Measurements from ENCODE around the gene CLIC3.

Gene CLIC3

DNA sequence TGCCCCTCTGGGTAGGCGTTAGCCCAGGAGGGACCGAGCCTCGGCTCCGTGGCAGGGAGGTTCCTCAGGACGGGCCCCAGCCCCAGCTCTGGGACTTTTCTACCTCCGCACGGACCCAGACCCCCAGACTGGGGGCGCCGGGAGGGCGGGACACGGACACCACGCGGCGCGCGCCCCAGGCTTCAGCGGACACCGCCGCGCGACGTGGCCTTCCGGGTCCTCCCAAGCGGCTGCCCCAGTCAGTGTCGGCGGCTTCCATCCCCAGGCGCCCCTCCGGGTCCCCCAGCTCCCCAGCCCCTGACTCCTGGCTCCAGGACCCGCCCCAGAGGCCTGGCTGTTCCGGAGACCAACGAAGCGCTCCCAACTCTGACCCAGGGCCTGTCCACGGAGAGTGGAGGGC is 10.5 kb downstream of the CLIC3 start:
- TF ChIP-seq EZH2 (IDR thresholded peaks at IDR 0.05; ENCODE audit: borderline replicate concordance, low read length) = no peak
- no peak for TF ChIP-seq CTCF (IDR thresholded peaks at IDR 0.05; ENCODE audit: low read length)
- H3F3A ChIP-seq (ENCODE audit: insufficient read depth, low read length) = no peaks in the 10 kb centered on the region
- no peaks in the 10 kb centered on the region for H3K36me3 ChIP-seq (ENCODE audit: insufficient read depth, low read length)
- no peak overlapping the region for H2AFZ ChIP-seq (ENCODE audit: low read length)
- no peak overlapping the region for H3K4me3 ChIP-seq (ENCODE audit: low read depth, low read length, poor library complexity, severe bottlenecking)
- H3K9me3 ChIP-seq (ENCODE audit: low read length) = no peaks in the 10 kb centered on the region
- no peaks in the 10 kb centered on the region for H3K4me1 ChIP-seq (ENCODE audit: insufficient read depth, low read length, severe bottlenecking)
- no peak overlapping the region for H3K9ac ChIP-seq (ENCODE audit: low read length)
- H3K27ac ChIP-seq (ENCODE audit: low read depth, low read length, poor library complexity, severe bottlenecking) = no peak overlapping the region
- H3K9me2 ChIP-seq (ENCODE audit: low read depth, low read length) = no peaks in the 10 kb centered on the region
- H4K20me1 ChIP-seq (ENCODE audit: insufficient read depth, low read length) = no peaks in the 10 kb centered on the region
- H3K79me2 ChIP-seq (ENCODE audit: insufficient read depth, low read length) = no peaks in the 10 kb centered on the region
- H3K27me3 ChIP-seq (ENCODE audit: insufficient read depth, low read length) = peaks cover 19% of the 10 kb centered on the region
- no peak overlapping the region for H3K4me2 ChIP-seq (ENCODE audit: low read length)

- H3K9me3 ChIP-seq (ENCODE audit: low read length) = no peaks in the 10 kb centered on the region
- H3K36me3 ChIP-seq (ENCODE audit: insufficient read depth, low read length) = no peaks in the 10 kb centered on the region
- H4K20me1 ChIP-seq (ENCODE audit: insufficient read depth, low read length) = no peaks in the 10 kb centered on the region
- H3F3A ChIP-seq (ENCODE audit: insufficient read depth, low read length) = no peaks in the 10 kb centered on the region
- no peaks in the 10 kb centered on the region for H3K79me2 ChIP-seq (ENCODE audit: insufficient read depth, low read length)
- H3K4me1 ChIP-seq (ENCODE audit: insufficient read depth, low read length, severe bottlenecking) = no peaks in the 10 kb centered on the region
- H3K27ac ChIP-seq (ENCODE audit: low read depth, low read length, poor library complexity, severe bottlenecking) = no peak overlapping the region
- H3K9me2 ChIP-seq (ENCODE audit: low read depth, low read length) = no peaks in the 10 kb centered on the region
- peaks cover 21% of the 10 kb centered on the region for H3K27me3 ChIP-seq (ENCODE audit: insufficient read depth, low read length)
- no peak overlapping the region for H3K9ac ChIP-seq (ENCODE audit: low read length)
- no peak overlapping the region for H3K4me3 ChIP-seq (ENCODE audit: low read depth, low read length, poor library complexity, severe bottlenecking)
- no peak overlapping the region for H2AFZ ChIP-seq (ENCODE audit: low read length)
- TF ChIP-seq CTCF (IDR thresholded peaks at IDR 0.05; ENCODE audit: low read length) (no peak), EZH2 (IDR thresholded peaks at IDR 0.05; ENCODE audit: borderline replicate concordance, low read length) (no peak)
- H3K4me2 ChIP-seq (ENCODE audit: low read length) = no peak overlapping the region
Observed at GRCh38 chr9:136985027-136985602, 11.3 kb downstream of the CLIC3 start.

GRCh38 chr9:136984464-136985026 is 11.8 kb downstream of the CLIC3 start:
- no peaks in the 10 kb centered on the region for H4K20me1 ChIP-seq (ENCODE audit: insufficient read depth, low read length)
- no peaks in the 10 kb centered on the region for H3K36me3 ChIP-seq (ENCODE audit: insufficient read depth, low read length)
- H2AFZ ChIP-seq (ENCODE audit: low read length) = no peak overlapping the region
- no peak overlapping the region for H3K4me3 ChIP-seq (ENCODE audit: low read depth, low read length, poor library complexity, severe bottlenecking)
- H3K27ac ChIP-seq (ENCODE audit: low read depth, low read length, poor library complexity, severe bottlenecking) = no peak overlapping the region
- no peaks in the 10 kb centered on the region for H3K79me2 ChIP-seq (ENCODE audit: insufficient read depth, low read length)
- no peak overlapping the region for H3K9ac ChIP-seq (ENCODE audit: low read length)
- H3K9me3 ChIP-seq (ENCODE audit: low read length) = no peaks in the 10 kb centered on the region
- H3F3A ChIP-seq (ENCODE audit: insufficient read depth, low read length) = no peaks in the 10 kb centered on the region
- H3K4me1 ChIP-seq (ENCODE audit: insufficient read depth, low read length, severe bottlenecking) = no peaks in the 10 kb centered on the region
- no peaks in the 10 kb centered on the region for H3K9me2 ChIP-seq (ENCODE audit: low read depth, low read length)
- TF ChIP-seq CTCF (IDR thresholded peaks at IDR 0.05; ENCODE audit: low read length) = no peak
- no peak for TF ChIP-seq EZH2 (IDR thresholded peaks at IDR 0.05; ENCODE audit: borderline replicate concordance, low read length)
- H3K27me3 ChIP-seq (ENCODE audit: insufficient read depth, low read length) = peaks cover 21% of the 10 kb centered on the region
- H3K4me2 ChIP-seq (ENCODE audit: low read length) = no peak overlapping the region
